Measurements from ENCODE around the gene TMC3. TPM values are rescaled to one million over a fixed set of nuclear protein-coding genes. Genes with fewer than 3 reads are reported as not detected.

The TMC3 gene
- polyA plus RNA-seq, 1 of the 3 experiments (the other 2 are of a cell fraction) = not detected

GRCh38 chr15:81386947-81387346 lies 12.9 kb upstream of the TMC3 start:
- CTCF ChIA-PET = interaction anchor here (1.6 to 2.5 kb wide), 3 partner anchors 15 to 121 kb away, joined by 6 to 16 read pairs (median 9); no protein-coding TSS in a partner anchor
- Histone ChIP-seq H4K20me1 (ENCODE audit: insufficient read depth) (no peaks in the 10 kb centered on the region), H3K36me3 (replicated peaks in 1 of 2; ENCODE audit: control insufficient read depth in 1 of 2, insufficient read depth in 2 of 2, low read length in 1 of 2) (no peaks in the 10 kb centered on the region), H3K9ac (no peak overlapping the region), H3K4me2 (no peak overlapping the region), H2AFZ (ENCODE audit: low read depth) (no peak overlapping the region), H3K9me3 (no peaks in the 10 kb centered on the region), H3K27ac (ENCODE audit: low read depth in 2 of 2, low read length in 1 of 2) (no peak overlapping the region), H3K79me2 (ENCODE audit: insufficient read depth) (no peaks in the 10 kb centered on the region), H3K9me2 (no peaks in the 10 kb centered on the region), H3K4me3 (ENCODE audit: low read depth in 2 of 2, low read length in 1 of 2) (no peak overlapping the region), H3K27me3 (ENCODE audit: insufficient read depth) (peaks cover 3% of the 10 kb centered on the region; the same call in 1 of the 2 replicates), H3F3A (replicated peaks; ENCODE audit: insufficient read depth) (no peaks in the 10 kb centered on the region), H3K4me1 (ENCODE audit: control insufficient read depth in 1 of 2, insufficient read depth in 2 of 2, low read depth in 1 of 2, low read length in 1 of 2) (peaks cover 0 to 7% of the 10 kb centered on the region in 2 experiments; a peak in 2 of 4 replicates)
- WGBS (ENCODE audit: low lambda C conversion rate) = 6% methylated on average over 2 of the region's 2 CpGs
- DNase-seq = no peak
- TF ChIP-seq YY1 (IDR thresholded peaks at IDR 0.05; ENCODE audit: low read depth) (no peak), RXRA (IDR thresholded peaks at IDR 0.05; ENCODE audit: borderline replicate concordance, low read depth) (no peak), ZBTB33 (IDR thresholded peaks at IDR 0.05; ENCODE audit: borderline replicate concordance, low read depth) (no peak), GATA2 (CRISPR knock-in tag; IDR thresholded peaks at IDR 0.05) (no peak), RFX5 (IDR thresholded peaks at IDR 0.05; ENCODE audit: low read length) (no peak), SMC3 (IDR thresholded peaks at IDR 0.05; ENCODE audit: low read depth, low read length) (no peak), RCOR1 (IDR thresholded peaks at IDR 0.05; ENCODE audit: low read length) (no peak), IRF3 (IDR thresholded peaks at IDR 0.05; ENCODE audit: low read depth, low read length) (no peak), PBX3 (IDR thresholded peaks at IDR 0.05) (no peak), NFIC (IDR thresholded peaks at IDR 0.05; ENCODE audit: borderline replicate concordance) (no peak), EP300 (IDR thresholded peaks at IDR 0.05; ENCODE audit: borderline replicate concordance in 1 of 2, low read depth in 1 of 2, low read length in 1 of 2) (no peak), REST (IDR thresholded peaks at IDR 0.05; ENCODE audit: low read depth, low read length) (no peak), SIN3A (IDR thresholded peaks at IDR 0.05; ENCODE audit: borderline replicate concordance, low read depth, low read length) (no peak), TEAD4 (IDR thresholded peaks at IDR 0.05; ENCODE audit: borderline replicate concordance, insufficient read depth) (no peak), MXI1 (IDR thresholded peaks at IDR 0.05; ENCODE audit: low read depth, low read length) (no peak)
- POLR2A ChIA-PET = no interaction called here
